NCI-H2029 treated with DMSO at 0.1 percent for 48 hours (cell line): Measurements from ENCODE around the gene FOXS1.
"Not testable (repeated sequence)": the region's sequence is repeated elsewhere in the genome, so short reads cannot be mapped to it uniquely, and the experiment has no call there.

Experiments
- DNase-seq: peaks from one replicate; lab custom pipeline; 2025; lab: John Stamatoyannopoulos, UW

FOXS1 gene

DNA sequence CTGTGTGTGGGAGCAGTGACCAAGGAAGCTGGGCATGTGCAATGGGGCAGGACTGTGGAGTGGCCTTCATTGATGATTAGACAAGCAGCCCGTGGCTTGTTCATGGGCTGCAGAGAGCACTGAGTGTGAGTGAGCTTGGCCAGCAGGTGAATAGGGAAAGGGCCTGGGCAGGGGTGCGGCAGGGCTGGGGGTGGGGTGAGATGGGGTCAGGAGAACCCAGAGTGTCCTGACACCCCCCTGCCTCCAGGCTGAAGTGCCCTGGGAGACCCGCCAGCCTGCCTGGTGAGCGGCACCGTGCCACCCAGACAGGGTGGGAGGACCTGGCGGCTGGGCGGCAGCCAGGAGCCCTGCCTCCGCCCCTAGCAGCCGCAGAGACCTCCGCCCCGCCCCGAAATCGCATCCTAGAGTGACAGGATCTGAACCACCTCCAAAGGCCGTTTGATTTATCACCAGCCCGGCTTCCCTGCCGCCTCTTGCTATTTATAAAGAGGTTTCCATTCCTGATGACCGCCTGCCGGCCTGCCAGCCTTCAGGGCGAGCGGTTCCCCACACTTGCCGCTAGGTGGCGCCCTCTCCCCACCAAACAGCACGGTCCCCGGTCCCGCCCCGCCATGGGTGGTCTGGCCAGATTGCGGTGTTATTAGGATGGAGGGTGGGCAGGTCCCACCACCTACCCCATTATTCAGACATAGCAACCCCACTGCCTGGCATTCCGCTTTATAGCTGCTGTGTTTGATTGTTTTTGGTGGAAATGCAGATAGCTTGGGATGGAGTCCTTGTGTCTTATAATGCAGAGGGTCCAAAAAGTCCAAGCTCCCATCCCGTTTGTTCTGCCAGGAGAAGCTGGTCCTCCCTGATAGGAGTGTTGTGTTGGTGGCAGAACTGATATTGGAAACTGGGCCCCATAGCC, 22.7 kb downstream of the FOXS1 start:
- DNase-seq = peak; percentile 92

GRCh38 chr20:31821427-31821826, 24.0 kb downstream of the FOXS1 start:
- DNase-seq = no peak

DNA sequence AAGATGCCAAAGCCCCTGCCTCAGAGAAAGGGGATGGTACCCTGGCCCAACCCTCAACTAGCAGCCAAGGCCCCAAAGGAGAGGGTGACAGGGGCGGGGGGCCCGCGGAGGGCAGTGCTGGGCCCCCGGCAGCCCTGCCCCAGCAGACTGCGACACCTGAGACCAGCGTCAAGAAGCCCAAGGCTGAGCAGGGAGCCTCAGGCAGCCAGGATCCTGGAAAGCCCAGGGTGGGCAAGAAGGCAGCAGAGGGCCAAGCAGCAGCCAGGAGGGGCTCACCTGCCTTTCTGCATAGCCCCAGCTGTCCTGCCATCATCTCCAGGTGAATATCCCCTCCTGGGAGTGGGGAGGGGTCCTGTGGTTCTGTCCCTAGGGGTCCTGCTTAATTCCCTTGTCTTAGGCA, 25.2 kb downstream of the FOXS1 start:
- no peak for DNase-seq

DNA sequence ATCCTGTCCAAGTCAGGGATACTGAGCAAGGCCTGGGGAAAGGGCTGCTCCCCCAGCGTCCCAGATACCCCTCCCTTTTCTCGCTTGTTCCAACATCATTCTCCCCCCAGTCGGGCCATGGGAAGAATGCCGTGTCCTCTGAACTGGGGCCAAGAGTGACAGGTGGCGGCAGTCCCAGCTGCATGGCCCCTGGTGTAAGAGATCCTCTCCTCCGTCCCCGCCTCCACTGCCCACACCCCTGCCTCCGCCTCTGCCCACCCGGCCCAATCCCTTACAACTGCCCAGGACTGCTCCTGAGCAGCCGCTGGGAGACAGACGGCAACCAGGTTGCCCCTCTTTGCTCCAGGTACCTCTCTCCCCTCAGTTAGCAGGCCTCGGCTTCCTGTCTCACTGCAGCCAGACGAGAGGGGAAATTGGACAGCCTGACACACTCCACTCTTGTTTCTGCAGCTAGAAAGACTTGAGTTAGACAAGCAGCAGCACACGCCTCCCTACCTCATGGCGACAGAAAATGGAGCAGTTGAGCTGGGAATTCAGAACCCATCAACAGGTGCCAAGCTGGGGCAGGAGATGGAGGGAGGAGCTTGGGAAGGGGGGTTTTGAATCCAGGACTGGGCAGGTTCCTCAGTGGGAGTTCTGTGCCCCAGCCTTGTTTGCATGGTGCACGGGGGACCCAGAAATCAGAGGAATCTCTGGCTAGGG, 26.2 kb downstream of the FOXS1 start, which contains the start of gene MYLK2:
Gene MYLK2 (plus strand): TSS at position 274 of the 702 bp plus-strand sequence. CDS start 225 bp downstream, at position 499.
- peak; percentile 53 for DNase-seq

GRCh38 chr20:31818376-31818908, 27.0 kb downstream of the FOXS1 start:
- DNase-seq = no peak

DNA sequence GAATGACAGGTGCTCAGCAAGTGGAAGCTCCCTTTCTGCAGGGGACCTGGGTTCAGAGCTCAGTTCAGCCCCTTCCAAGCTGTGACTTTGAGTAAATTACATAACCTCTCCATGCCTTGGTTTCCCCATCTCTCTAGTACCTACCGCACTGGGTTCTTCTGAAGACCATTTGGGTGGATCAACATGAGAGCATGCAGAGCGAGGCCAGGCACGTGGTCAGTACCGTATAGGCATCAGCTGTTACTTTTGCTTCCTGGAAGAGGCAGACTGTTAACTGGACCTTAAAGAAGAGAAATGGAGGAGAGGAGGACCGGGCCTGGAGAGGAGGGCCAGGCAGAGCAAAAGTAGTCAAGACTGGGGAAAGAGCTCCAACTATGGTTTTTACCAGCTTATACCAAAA, 27.9 kb downstream of the FOXS1 start:
- no peak for DNase-seq

- no peak for DNase-seq
Measured at GRCh38 chr20:31816221-31816620, 29.2 kb downstream of the FOXS1 start.

GRCh38 chr20:31815408-31816188, 29.8 kb downstream of the FOXS1 start:
- no peak for DNase-seq

DNA sequence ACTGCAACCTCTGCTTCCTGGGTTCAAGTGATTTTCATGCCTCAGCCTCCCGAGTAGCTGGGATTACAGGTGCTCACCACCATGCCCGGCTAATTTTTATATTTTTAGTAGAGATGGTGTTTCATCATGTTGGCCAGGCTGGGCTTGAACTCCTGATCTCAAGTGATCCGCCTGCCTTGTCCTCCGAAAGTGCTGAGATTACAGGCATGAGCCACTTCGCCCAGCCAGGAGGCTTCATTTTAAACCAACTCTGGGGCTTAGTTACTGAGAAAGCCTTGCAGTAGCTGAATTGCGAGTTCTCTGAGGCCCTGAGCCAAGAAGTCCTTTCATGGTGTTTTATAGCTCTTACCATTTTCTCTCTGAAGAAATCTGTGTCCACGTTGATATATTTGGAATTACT, 31.3 kb downstream of the FOXS1 start:
- DNase-seq = not testable (repeated sequence)

DNA sequence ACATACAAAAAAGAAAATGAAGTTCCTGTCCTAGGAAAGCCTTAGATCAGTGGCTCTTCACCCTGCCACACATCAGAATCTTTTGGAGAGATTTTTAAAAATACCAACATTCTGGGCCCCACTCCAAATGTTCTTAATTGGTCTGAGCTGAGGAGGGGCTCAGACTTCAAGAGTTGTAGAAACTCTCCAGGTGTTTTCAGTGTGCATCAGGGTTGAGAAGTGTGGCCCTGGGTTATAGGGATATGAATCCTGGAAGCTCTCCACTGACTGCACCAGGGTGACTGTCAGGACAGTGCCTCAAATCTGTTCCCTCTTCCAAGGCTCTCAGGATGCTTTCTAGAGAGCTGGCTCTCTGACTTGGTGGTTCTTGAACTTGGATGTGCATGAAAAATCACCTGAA, 31.8 kb downstream of the FOXS1 start:
- no peak for DNase-seq

DNA sequence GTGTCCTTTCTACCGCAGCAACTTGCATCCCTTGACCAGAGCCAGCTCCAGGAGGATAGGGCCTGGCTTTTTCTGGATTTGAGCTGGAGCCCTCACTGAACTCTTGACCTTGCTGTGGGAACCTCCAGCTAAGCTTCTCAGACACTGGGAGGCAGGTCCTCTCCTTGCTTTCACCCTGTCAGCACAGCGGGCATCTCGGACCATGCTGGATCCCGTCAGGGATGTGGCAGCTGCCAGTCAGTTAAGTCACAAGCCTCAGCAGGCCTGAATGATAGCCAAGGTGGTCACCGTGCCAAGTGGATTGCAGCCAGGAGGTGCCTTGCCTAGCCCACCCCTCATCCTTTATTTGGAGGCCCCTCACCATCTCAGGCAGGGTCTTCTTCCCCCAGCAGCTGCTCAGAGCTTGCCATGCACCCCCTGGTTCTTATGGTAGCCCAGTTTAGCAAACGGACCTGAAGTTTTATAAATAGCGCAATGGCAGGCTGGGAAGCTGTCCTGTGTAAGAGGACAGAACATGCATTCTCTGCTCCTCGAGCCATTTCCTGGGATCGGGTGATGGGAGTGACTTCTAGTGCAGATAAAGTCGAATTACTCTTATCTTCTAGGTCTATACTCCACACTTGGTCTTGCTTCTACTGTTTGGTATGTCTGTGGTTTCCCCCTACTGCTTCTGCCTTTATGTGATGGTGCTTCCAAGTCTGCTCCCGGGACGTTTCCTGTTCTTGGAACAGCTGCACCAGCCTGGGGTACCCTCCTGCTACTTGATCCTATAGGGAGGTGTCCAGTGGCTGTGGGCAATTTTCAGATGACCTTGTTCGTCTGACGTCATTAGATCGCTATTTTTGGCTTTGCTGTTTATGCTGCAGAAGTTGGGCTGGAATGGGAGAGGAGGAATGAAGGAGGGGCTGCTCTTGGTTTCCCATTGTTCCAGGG, 33.3 kb downstream of the FOXS1 start:
- DNase-seq = no peak

DNA sequence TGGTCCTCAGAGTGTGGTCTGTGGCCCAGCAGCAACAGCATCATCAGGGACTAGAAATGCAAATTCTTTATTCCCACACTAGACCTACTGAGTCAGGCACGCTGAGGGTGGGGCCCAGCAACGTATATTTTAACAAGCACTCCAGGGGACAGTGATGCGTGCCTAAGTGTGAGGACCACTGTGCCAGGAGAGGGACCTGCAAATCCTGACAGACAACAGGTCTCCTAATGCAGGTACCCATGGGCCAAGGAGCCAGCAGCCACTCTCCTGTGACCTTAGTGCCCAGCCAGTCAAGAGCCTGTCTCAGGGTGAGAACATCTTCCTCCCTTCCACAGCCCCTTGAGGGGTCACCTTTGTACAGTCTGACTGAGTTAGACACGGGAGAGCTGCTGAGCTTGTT, 34.2 kb downstream of the FOXS1 start:
- DNase-seq = no peak

DNA sequence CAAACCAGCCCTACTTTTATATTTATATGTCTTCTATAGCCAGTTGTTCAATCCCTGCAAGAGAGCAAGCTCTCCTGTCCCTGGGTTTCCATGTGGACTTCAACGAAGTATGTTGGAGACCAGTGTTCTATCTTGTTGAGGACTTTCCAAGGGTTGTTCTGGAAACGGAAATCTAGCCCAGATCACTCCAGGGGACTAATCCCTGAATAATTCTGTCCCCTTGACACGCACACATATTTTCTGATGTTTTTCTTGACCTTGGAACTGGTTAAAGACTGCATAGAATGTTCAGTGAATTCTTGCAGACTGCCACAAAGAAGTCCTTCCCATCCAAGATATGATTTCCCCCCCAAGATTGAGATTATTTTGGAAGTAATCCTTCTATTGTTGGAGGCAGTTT, 35.7 kb downstream of the FOXS1 start:
- DNase-seq = no peak

DNA sequence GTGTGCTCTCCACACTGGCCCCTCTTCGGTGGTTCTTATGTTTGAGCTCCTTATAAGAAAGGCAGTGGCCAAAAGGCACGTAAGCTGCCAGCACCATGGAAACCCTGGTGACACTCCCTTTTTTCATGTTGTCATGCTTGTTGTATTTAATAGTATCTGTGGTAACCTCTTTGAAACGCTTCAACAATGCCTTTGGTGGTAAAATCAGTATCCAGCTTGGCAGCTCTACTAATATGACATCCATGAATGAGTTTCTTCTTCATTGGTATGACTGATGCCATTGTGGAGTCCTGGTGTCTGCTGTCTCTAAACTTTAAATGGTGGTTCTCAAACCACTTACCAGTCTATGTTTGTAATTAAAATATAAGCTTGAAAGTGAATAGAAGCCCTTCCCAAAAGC, 36.9 kb downstream of the FOXS1 start:
- no peak for DNase-seq

DNA sequence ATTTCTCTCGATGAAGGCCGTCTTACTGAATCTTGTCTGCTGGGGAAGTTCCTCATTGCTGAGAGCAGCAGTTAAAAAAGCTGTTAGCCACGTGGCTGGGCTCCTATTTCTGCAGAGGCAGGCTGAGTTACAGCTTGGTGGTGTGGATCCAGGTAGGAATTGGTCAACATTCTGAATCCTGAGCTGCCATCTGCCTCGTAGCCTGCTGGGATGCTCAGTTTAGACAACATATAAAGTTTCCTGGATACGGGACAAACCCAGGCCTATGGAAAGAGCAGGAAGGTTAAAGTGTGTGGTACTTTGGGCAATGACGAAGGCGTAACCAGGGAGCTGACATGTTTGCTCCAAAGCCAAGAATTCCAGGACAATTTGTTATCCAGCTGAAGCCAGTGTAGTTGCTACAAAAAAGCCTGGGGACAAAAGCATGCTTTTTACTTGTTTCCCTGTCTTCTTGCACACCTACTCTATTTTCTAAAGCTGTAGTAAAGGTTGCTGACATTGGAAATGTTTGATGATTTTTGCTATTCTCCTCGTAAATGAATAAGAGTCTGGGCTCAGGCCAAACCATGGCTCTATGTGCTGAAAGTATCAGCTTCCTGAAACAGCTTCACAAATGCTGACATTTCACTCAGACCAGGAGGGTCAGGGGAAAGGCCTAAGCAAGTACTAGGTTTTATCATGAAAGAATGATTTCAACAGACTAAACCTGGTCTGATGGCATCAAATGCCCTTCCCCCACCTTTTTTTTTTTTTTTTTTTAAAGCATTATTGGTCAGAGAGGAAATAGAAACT, 38.6 kb downstream of the FOXS1 start:
- DNase-seq = no peak

DNA sequence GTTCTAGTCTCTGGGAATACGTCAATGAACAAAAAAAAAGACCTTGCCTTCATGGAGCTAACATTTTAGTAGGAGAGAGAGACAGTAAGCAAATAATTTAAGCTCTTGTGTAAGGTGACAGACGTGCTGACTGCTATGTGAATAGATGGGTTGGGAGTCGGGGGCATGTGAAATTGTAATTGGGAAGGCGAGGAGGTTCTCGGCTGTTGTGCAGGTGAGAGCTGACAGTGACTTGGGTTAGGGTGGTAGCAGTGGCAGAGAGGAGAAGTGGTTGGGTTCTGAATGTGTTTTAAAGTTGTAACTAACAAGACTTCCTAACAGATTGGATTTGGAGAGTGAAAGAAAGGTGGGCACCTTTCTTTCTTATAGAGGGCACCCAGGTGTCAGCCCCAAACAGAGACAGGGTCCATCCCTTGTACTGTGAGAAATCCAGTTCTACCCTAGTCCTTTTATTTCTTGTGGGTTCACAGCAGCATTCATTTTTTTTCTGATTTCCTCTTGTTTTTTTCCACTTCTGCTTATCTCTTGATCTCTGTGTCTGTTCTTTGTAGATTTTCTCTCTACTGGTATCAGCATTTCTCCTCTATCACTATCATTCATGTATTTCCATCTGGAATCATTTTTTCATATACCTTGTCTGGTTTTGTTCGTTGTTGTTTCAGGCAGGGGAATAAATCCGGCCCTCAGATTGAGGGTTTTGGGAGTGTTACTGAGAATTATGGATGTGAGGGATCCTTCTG, 41.7 kb downstream of the FOXS1 start:
- DNase-seq = no peak

GRCh38 chr20:31801508-31801907, 43.9 kb downstream of the FOXS1 start:
- no peak for DNase-seq

- no peak for DNase-seq
Measured at GRCh38 chr20:31797364-31797763, 48.0 kb downstream of the FOXS1 start.
